GM18861 (cell line): ENCODE measurements around the gene KIF11.

Experiments used
- ATAC-seq: cut with Tn5 transposase; IDR thresholded peaks from one replicate; pipeline ENCODE4 v1.9.1; 2021; ENCODE audit not compliant: unreplicated experiment

KIF11 gene

DNA sequence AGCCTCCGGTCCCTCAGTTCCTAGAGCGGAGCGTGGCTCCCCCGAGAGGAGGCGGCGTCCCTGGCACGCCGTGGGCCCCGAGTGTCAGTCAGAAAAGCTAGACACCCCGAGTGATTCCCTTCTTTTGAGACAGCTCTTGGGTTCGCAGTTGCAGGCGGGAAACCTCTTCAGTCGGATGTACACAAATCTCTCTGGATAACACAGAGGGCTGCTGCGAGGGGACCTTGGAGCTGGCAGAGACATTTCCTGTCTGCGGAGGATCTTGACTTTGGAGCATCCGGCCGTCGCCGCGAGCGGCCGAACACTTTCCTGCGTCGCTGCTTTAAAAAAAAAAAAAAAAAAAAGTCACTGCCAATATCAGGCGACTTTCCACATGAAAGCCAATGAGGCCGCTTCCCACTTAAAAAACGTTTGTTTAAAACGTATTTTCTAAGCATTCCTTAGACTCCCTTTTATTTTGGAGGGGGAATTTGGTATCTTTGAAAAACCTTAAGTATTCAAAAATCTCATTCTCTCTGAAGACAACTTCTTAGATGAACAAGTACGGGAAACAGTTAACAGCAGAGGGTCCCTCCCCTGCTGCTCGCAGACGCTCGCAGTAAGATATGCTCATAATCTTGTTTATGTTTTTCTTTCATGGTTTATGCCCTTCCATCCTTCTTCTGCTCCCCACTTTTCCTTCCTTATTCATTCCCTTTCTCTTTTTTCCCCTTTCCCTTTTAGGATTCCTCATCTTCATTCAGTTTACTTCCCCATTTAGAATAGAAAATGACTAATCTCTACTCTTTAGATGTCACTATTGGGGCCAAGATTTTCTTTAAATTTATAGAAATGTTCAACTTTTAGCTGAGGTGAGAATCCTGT lies 106.8 kb downstream of the KIF11 start:
- no peak for ATAC-seq

DNA sequence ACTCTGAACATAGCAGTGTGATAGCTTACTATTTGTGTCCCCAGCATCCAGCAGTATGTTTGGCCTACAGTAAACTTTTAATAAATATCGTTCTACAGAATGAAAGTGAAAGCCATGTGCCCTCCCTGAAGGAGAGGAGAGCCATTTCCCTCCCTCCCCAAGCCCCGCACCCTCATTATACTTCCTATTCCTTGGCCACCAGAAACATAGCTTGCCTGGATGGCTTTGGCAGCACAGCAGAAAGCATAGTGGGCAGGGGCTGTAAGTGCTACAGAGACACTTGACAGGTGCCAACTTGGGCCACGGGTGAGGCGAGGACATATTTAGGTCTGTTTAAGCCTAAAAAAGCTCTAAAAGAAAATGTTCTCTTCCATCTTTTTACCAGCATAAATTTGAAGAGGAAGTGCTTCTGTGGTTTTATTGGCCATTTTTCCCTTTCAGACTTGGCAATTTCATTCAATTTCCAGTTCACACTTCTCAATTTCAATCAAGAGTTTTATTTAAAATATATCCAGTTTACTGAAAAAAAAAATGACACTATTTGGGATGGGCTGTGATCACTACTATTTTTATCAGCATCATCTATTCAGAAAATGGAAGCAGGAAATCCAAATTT lies 109.5 kb downstream of the KIF11 start:
- no peak for ATAC-seq
